ENCODE measurements around the gene PRKD3. TPM values are rescaled to one million over a fixed set of nuclear protein-coding genes. Genes with fewer than 3 reads are reported as not detected.
A peak's percentile ranks its signal among the peaks of the same experiment; 100 is the strongest.

Gene PRKD3
- total and polyA plus RNA-seq, 9 of the 15 experiments (the other 6 are each of a cell fraction or from before 2014, with no cell fraction given) = 4.7 to 26.7 (median 17.0) TPM

GRCh38 chr2:37324786-37325624 is at the start of gene PRKD3 (continued):
- TF ChIP-seq ZBTB49 (CRISPR knock-in tag; IDR thresholded peaks at IDR 0.05; ENCODE audit: borderline replicate concordance) = 0 out of 2 replicates have a peak, but pooled peaks have one; percentile 90
- no peak for TF ChIP-seq ZNF444 (CRISPR knock-in tag; IDR thresholded peaks at IDR 0.05)
- no peak for TF ChIP-seq ZNF23 (CRISPR knock-in tag; IDR thresholded peaks at IDR 0.05)
- peak; percentile 23; the same call in 1 of the 2 replicates for TF ChIP-seq ZNF316 (IDR thresholded peaks at IDR 0.05)
- no peak for TF ChIP-seq MAFK (IDR thresholded peaks at IDR 0.05; ENCODE audit: low read length)
- TF ChIP-seq MNT (conservative IDR thresholded peaks at IDR 0.05) = peak in 1 of 2 experiments; percentile 53; a peak in 1 of 4 replicates
- TF ChIP-seq, protein P1, sequence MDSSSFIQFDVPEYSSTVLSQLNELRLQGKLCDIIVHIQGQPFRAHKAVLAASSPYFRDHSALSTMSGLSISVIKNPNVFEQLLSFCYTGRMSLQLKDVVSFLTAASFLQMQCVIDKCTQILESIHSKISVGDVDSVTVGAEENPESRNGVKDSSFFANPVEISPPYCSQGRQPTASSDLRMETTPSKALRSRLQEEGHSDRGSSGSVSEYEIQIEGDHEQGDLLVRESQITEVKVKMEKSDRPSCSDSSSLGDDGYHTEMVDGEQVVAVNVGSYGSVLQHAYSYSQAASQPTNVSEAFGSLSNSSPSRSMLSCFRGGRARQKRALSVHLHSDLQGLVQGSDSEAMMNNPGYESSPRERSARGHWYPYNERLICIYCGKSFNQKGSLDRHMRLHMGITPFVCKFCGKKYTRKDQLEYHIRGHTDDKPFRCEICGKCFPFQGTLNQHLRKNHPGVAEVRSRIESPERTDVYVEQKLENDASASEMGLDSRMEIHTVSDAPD (CRISPR knock-in tag; IDR thresholded peaks at IDR 0.05) = no peak
- peak; percentile 76; the same call in 1 of the 2 replicates for TF ChIP-seq ZBTB1 (CRISPR knock-in tag; IDR thresholded peaks at IDR 0.05; ENCODE audit: borderline replicate concordance, low read depth)
- TF ChIP-seq CBFB (CRISPR knock-in tag; IDR thresholded peaks at IDR 0.05) = peak; percentile 71; the same call in 1 of the 2 replicates
- TF ChIP-seq, protein P2, sequence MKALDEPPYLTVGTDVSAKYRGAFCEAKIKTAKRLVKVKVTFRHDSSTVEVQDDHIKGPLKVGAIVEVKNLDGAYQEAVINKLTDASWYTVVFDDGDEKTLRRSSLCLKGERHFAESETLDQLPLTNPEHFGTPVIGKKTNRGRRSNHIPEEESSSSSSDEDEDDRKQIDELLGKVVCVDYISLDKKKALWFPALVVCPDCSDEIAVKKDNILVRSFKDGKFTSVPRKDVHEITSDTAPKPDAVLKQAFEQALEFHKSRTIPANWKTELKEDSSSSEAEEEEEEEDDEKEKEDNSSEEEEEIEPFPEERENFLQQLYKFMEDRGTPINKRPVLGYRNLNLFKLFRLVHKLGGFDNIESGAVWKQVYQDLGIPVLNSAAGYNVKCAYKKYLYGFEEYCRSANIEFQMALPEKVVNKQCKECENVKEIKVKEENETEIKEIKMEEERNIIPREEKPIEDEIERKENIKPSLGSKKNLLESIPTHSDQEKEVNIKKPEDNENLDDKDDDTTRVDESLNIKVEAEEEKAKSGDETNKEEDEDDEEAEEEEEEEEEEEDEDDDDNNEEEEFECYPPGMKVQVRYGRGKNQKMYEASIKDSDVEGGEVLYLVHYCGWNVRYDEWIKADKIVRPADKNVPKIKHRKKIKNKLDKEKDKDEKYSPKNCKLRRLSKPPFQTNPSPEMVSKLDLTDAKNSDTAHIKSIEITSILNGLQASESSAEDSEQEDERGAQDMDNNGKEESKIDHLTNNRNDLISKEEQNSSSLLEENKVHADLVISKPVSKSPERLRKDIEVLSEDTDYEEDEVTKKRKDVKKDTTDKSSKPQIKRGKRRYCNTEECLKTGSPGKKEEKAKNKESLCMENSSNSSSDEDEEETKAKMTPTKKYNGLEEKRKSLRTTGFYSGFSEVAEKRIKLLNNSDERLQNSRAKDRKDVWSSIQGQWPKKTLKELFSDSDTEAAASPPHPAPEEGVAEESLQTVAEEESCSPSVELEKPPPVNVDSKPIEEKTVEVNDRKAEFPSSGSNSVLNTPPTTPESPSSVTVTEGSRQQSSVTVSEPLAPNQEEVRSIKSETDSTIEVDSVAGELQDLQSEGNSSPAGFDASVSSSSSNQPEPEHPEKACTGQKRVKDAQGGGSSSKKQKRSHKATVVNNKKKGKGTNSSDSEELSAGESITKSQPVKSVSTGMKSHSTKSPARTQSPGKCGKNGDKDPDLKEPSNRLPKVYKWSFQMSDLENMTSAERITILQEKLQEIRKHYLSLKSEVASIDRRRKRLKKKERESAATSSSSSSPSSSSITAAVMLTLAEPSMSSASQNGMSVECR (CRISPR knock-in tag; IDR thresholded peaks at IDR 0.05) = peak; percentile 44; the same call in 1 of the 2 replicates
- TF ChIP-seq FOXK2 (conservative IDR thresholded peaks at IDR 0.05 in 1 of 2, IDR thresholded peaks at IDR 0.05 in 1 of 2; ENCODE audit: low read depth in 2 of 2) = no peak
- TF ChIP-seq MECOM (CRISPR knock-in tag; IDR thresholded peaks at IDR 0.05) = no peak
- TF ChIP-seq HDAC6 (IDR thresholded peaks at IDR 0.05; ENCODE audit: low read depth, low read length) = no peak
- TF ChIP-seq CBX1 (IDR thresholded peaks at IDR 0.05; ENCODE audit: low read depth) = 0 out of 2 replicates have a peak, but pooled peaks have one; percentile 59
- TF ChIP-seq ZNF133 (CRISPR knock-in tag; IDR thresholded peaks at IDR 0.05) = no peak
- TF ChIP-seq TAF1 (IDR thresholded peaks at IDR 0.05; ENCODE audit: control insufficient read depth, extremely low read depth, insufficient read depth, low read length, severe bottlenecking) = peak; percentile 29
